ENCODE measurements around the gene ASL.

- TF ChIP-seq CTCF (IDR thresholded peaks at IDR 0.05), result no peak
- TF ChIP-seq EZH2 (IDR thresholded peaks at IDR 0.05; ENCODE audit: borderline replicate concordance, insufficient read depth, low read depth, low read length, poor library complexity, severe bottlenecking), result no peak
These were observed 31.7 kb upstream of the ASL start for GRCh38 chr7:66043681-66044497.

Measured in B cell (primary cell).